GM10847 (cell line): Measurements from ENCODE around the gene ROR2.

ENCODE experiments used
- POLR2A ChIP-seq: IDR thresholded peaks from 2 replicates; pipeline ENCODE4 v1.6.1; 2011; ENCODE audit not compliant: insufficient read length; ENCODE audit errors: extremely low read depth

The ROR2 gene

GRCh38 chr9:91949946-91950664 is at the start of gene ROR2:
Gene ROR2 (minus strand): TSS chr9:91950228.
- TF ChIP-seq POLR2A = no peak

GRCh38 chr9:91995000-91995655 is 45.1 kb upstream of the ROR2 start:
- TF ChIP-seq POLR2A = no peak

GRCh38 chr9:91994422-91994821 is 44.4 kb upstream of the ROR2 start:
- TF ChIP-seq POLR2A = no peak

GRCh38 chr9:91992461-91993041 is 42.5 kb upstream of the ROR2 start:
- no peak for TF ChIP-seq POLR2A

- no peak for TF ChIP-seq POLR2A
These were observed 41.8 kb upstream of the ROR2 start for GRCh38 chr9:91991721-91992341.

- TF ChIP-seq POLR2A = no peak
These were observed 36.2 kb upstream of the ROR2 start for GRCh38 chr9:91986248-91986647.

GRCh38 chr9:91985692-91986091 is 35.7 kb upstream of the ROR2 start:
- no peak for TF ChIP-seq POLR2A

GRCh38 chr9:91978740-91979414 is 28.8 kb upstream of the ROR2 start:
- TF ChIP-seq POLR2A = no peak

- TF ChIP-seq POLR2A = no peak
These were observed 22.7 kb upstream of the ROR2 start for GRCh38 chr9:91972711-91973110.

GRCh38 chr9:91972076-91972626 is 22.1 kb upstream of the ROR2 start:
- TF ChIP-seq POLR2A = no peak

- TF ChIP-seq POLR2A = no peak
These were observed 17.2 kb upstream of the ROR2 start for GRCh38 chr9:91967259-91967658.

GRCh38 chr9:91966503-91966902 is 16.5 kb upstream of the ROR2 start:
- TF ChIP-seq POLR2A = no peak

- no peak for TF ChIP-seq POLR2A
These were observed 13.7 kb upstream of the ROR2 start for GRCh38 chr9:91963711-91964240.

- no peak for TF ChIP-seq POLR2A
These were observed 10.3 kb upstream of the ROR2 start for GRCh38 chr9:91960367-91960766.

- TF ChIP-seq POLR2A = no peak
These were observed 8.1 kb upstream of the ROR2 start for GRCh38 chr9:91958174-91958573.
